ENCODE results near the gene ACSL1. TPM values are rescaled to one million over a fixed set of nuclear protein-coding genes. Genes with fewer than 3 reads are reported as not detected.

The ACSL1 gene
- polyA plus RNA-seq, 3 donors = 43.8 to 61.2 (median 51.9) TPM

DNA sequence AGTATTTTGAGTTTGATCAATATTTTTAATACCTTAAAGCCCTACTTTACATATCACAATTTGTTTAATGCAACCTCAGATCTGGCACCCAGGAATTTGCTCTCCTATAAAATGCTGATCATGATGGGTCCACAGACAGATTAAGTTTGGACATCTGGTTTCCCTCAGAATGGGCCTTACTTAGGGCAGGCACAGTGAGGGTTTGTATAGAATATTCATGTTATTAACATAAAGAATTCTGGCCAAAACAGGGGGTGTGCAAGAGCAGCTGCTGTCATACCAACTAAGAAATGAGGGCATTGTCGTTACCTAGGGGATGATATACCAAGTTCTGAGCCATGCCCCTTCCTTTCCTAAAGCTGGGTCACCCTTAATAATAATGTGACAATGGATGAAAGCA lies 54.4 kb downstream of the ACSL1 start:
- DNase-seq (ENCODE audit: extremely low read depth in 1 of 11, low read depth in 9 of 11, low spot score in 4 of 11) = no peak

GRCh38 chr4:184769141-184769765 lies 56.5 kb downstream of the ACSL1 start:
- no peak for DNase-seq (ENCODE audit: extremely low read depth in 1 of 11, low read depth in 9 of 11, low spot score in 4 of 11)

- DNase-seq (ENCODE audit: extremely low read depth in 1 of 11, low read depth in 9 of 11, low spot score in 4 of 11) = no peak
These were observed 57.5 kb downstream of the ACSL1 start for GRCh38 chr4:184768296-184768695.

DNA sequence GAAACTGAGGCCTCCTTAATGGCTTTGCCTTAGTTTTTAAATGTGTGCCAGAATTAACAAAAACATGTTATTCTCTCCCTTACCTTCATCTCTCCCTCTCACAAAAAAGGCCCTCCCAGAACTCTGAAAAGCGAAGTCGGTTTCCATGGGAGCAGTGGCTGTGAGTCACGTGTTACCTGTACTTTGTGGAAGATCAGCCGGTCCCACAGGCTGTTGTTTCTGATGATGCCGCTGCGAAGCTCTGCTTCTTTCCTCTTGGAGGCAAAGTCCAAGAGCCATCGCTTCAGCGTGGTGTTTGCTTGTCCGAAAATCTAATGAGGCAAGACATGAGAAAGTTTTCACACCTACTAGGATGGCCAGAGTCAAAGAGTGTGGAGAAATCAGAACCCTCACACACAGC lies 59.3 kb downstream of the ACSL1 start:
- no peak for DNase-seq (ENCODE audit: extremely low read depth in 1 of 11, low read depth in 9 of 11, low spot score in 4 of 11)

- DNase-seq (ENCODE audit: extremely low read depth in 1 of 11, low read depth in 9 of 11, low spot score in 4 of 11) = no peak
These were observed 60.1 kb downstream of the ACSL1 start for GRCh38 chr4:184765473-184766340.

- no peak for DNase-seq (ENCODE audit: extremely low read depth in 1 of 11, low read depth in 9 of 11, low spot score in 4 of 11)
These were observed 61.2 kb downstream of the ACSL1 start for GRCh38 chr4:184764601-184765000.

GRCh38 chr4:184763150-184763780 lies 62.5 kb downstream of the ACSL1 start:
- DNase-seq (ENCODE audit: extremely low read depth in 1 of 11, low read depth in 9 of 11, low spot score in 4 of 11) = no peak

GRCh38 chr4:184762100-184762499 lies 63.7 kb downstream of the ACSL1 start:
- DNase-seq (ENCODE audit: extremely low read depth in 1 of 11, low read depth in 9 of 11, low spot score in 4 of 11) = no peak

- DNase-seq (ENCODE audit: extremely low read depth in 1 of 11, low read depth in 9 of 11, low spot score in 4 of 11) = no peak
These were observed 65.1 kb downstream of the ACSL1 start for GRCh38 chr4:184760681-184761080.

DNA sequence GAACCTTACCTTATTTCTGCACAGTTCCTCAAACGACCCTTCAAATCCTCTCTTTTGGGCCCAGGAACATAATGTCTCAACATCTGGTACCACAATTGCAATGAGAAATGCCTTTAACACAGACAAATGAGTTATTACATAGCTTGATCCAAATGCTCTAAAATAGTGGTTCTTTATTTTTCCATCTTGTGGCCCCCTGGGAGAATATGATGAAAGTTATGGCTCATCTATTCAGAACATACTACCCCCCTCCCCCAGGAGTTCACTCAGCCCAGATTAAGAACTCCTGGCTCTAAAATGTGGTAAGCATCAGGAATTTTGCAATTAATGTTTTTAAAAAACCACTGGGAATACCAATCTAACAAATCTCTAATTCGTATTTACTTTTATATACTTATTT lies 68.0 kb downstream of the ACSL1 start:
- DNase-seq (ENCODE audit: extremely low read depth in 1 of 11, low read depth in 9 of 11, low spot score in 4 of 11) = no peak

- DNase-seq (ENCODE audit: extremely low read depth in 1 of 11, low read depth in 9 of 11, low spot score in 4 of 11) = no peak
These were observed 69.4 kb downstream of the ACSL1 start for GRCh38 chr4:184756399-184756798.

GRCh38 chr4:184755278-184755677 lies 70.5 kb downstream of the ACSL1 start:
- no peak for DNase-seq (ENCODE audit: extremely low read depth in 1 of 11, low read depth in 9 of 11, low spot score in 4 of 11)

DNA sequence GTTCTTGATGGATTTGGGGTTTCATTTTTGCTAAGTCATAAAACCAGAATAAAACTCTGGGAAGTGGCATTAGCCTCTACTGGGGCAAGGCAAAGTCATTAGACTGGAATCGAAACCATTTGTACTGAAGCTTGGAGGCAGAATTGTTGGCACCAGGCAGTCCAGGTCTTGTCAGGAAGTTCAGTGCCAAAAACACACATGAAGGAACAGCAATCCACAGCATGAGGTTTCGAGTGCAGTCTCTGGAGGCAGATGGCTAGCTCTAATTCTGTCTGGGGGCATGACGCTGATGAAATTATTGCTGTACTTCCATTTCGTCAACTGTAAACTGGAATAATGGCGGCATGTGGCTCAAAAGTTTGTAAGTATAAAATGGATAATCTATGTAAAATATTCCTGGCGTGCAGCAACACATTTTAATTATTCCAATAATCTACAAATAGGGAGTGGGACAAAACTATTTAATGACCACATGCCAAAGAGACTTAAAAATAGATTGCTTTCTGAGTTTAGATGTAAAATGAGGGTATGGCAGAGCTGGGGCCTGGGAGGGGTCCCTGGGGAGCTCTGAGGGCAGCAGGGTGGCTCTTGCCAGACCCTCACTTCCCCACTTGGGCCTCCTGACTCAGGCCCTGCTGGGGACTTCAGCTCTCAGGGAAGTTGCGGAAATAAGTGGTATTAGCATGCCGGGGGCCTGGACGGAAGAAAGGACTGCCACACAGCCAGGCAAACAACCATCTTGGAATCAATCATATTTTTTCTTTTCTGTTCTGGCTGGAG lies 73.1 kb downstream of the ACSL1 start:
- no peak for DNase-seq (ENCODE audit: extremely low read depth in 1 of 11, low read depth in 9 of 11, low spot score in 4 of 11)

DNA sequence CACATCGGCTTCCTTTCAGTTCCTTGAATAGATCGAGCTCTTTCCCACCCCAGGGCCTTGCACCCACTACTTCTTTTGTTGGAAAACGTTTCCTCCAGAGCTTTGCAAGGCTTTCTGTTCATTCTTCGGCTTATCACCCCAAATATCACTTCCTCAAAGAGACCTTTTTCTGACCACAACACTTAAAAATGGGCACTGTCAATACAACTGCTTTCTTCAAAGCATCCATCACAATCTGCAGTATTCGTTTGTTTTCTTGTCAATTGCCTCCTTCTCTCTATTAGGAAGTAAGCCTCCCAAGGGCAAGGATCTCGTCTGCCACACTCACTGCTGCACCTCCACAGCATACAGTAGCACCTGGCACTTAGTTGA lies 74.2 kb downstream of the ACSL1 start:
- DNase-seq (ENCODE audit: extremely low read depth in 1 of 11, low read depth in 9 of 11, low spot score in 4 of 11) = no peak

DNA sequence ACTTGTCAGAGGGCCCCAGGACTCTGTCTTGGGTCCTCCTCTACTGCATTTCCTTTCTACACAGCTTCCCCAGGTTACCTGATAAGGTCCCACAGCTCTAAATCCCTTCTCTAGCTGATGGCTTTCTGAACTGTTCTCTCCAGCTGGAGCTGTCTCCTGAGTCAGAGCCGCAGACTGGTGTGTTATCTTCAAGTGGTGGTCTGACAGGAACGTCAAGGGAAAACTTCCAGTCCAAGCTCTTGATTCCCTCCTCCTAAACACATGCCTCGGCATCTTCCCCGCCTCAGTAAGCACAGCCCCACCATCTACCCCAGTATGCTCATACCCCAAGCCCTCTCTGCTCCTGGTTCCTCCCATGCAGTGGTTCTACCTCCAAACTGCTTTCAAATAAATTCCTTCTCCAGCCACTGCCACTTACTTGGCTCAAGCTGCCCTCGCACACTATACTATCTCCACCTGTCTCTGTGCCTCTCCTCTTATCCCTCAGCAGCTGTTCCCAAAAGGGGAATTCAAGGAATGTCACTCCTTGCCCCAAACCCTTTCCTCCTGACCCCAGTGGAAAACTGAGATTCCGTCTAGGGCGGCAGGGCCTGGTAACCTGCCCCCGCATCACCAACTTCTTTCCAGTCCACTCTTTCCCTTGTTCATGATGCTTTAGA lies 74.7 kb downstream of the ACSL1 start:
- DNase-seq (ENCODE audit: extremely low read depth in 1 of 11, low read depth in 9 of 11, low spot score in 4 of 11) = no peak

DNA sequence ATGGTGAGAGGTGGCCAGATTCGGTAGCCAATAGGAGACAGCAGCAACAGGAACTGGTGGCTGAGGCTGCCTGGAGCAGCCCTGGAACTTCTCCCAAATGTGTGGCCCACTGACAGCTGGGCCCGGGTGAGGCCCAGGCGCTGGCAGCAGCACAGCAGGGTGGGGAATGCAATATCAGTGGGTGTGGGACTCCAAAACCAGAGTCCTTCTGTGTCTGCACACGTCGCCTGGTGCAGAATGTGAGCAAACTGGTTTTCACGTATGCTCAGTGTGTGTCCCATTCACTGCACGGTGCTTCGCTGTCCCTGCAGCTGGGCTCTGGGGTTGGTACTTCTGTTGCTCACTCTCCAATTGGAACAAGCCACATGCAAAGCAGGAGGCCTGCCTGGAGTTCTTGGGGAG lies 77.5 kb downstream of the ACSL1 start:
- peak in 2 of 11 donors; percentile 20 to 37 for DNase-seq (ENCODE audit: extremely low read depth in 1 of 11, low read depth in 9 of 11, low spot score in 4 of 11)

DNA sequence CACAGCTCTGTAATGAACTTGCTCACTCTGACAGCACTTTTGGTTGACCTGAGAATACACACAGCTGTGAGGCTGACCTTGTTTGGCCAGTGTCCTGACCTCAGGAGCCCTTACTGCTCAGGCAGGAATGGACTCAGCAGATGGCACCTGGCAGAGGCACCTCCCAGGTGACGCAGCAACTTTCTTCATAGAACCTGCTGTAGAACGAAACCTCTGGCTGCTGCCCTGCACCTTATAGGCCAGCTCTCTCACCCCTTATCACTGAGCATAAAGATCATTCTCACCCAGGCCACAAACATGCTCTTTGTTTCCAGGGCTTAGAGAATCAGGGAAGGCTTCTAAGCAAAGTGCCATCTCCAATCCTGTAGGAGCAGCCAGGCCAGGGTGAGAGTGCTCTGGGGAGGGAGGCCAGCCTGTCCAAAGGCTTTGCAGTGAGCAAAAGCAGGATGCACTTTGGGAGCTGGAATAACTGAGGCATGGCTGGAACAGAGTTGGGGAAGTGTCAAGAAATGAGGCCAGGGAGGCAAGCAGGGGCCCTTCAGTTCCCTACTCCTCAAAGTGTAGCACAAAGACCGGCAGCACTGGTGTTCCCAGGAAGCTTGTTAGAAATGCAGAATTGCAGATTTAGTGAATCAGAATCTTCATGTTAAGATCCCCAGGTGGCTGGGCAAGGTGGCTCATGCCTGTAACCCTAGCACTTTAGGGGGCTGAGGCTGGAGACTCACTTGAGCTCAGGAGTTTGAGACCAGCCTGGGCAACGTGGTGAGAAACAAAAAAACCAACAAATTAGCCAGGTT lies 78.5 kb downstream of the ACSL1 start:
- DNase-seq (ENCODE audit: extremely low read depth in 1 of 11, low read depth in 9 of 11, low spot score in 4 of 11) = no peak

All from renal cortex interstitium (tissue), 11 donors.